ENCODE results near the gene PMIS2.

PMIS2 gene
- 0 reads per million in 4 donors for total RNA-seq

- DNase-seq = no peak
These were observed at the start of gene PMIS2 for GRCh38 chr19:35585848-35586247. TSS of gene PMIS2 (plus strand) at chr19:35586173. CDS start at chr19:35586260, 87 bp downstream.

GRCh38 chr19:35539314-35539713, 46.7 kb upstream of the PMIS2 start:
- no peak for DNase-seq

GRCh38 chr19:35539850-35540249, 46.1 kb upstream of the PMIS2 start:
- DNase-seq = no peak

GRCh38 chr19:35540356-35540927, 45.5 kb upstream of the PMIS2 start:
- DNase-seq = no peak

GRCh38 chr19:35542209-35542608, 43.8 kb upstream of the PMIS2 start:
- DNase-seq = no peak

- no peak for DNase-seq
These were observed 42.5 kb upstream of the PMIS2 start for GRCh38 chr19:35543280-35544109.

GRCh38 chr19:35544110-35544802, 41.7 kb upstream of the PMIS2 start:
- DNase-seq = no peak

- DNase-seq = peak; percentile 43 to 86 (median 61)
These were observed 40.7 kb upstream of the PMIS2 start, which contains the start of gene TMEM147 for GRCh38 chr19:35545001-35545854. TSS of gene TMEM147 (plus strand) at chr19:35545626. CDS start at chr19:35545740, 114 bp downstream.

GRCh38 chr19:35545855-35546381, 40.1 kb upstream of the PMIS2 start:
- peak in 4 of 5 donors; percentile 20 to 72 (median 30) for DNase-seq

- no peak for DNase-seq
These were observed 39.4 kb upstream of the PMIS2 start for GRCh38 chr19:35546532-35546931.

GRCh38 chr19:35549174-35549788, 36.7 kb upstream of the PMIS2 start:
- DNase-seq = peak in 4 of 5 donors; percentile 37 to 64 (median 54)

- no peak for DNase-seq
These were observed 36.0 kb upstream of the PMIS2 start for GRCh38 chr19:35549879-35550523.

GRCh38 chr19:35551091-35551810, 34.7 kb upstream of the PMIS2 start:
- DNase-seq = no peak

- no peak for DNase-seq
These were observed 33.2 kb upstream of the PMIS2 start for GRCh38 chr19:35552534-35553384.

- no peak for DNase-seq
These were observed 32.5 kb upstream of the PMIS2 start for GRCh38 chr19:35553385-35554000.

GRCh38 chr19:35554076-35554475, 31.9 kb upstream of the PMIS2 start:
- no peak for DNase-seq

- DNase-seq = no peak
These were observed 30.5 kb upstream of the PMIS2 start for GRCh38 chr19:35555301-35556005.

- DNase-seq = no peak
These were observed 29.9 kb upstream of the PMIS2 start for GRCh38 chr19:35556025-35556590.
